HepG2 (cell line): ENCODE data around the gene HNRNPL. TPM values are rescaled to one million over a fixed set of nuclear protein-coding genes. Genes with fewer than 3 reads are reported as not detected.
A peak's percentile ranks its signal among the peaks of the same experiment; 100 is the strongest.

Source experiments
- ATAC-seq: fragments of 200-7000 bp; cut with Tn5 transposase; 3 replicates; pipeline ENCODE4 v1.9.1; 2020; ENCODE audit warnings: mild to moderate bottlenecking, moderate library complexity
- BruUV-seq: library from RNA; stranded (reverse); fragments of 400-500 nt; replicated peaks from 2 replicates; lab custom pipeline; 2021; lab: Mats Ljungman, UMichigan
- CTCF ChIA-PET: fragments of 300-600 bp; formaldehyde crosslinking; extraction: SDS; loops from one replicate; lab custom pipeline; 2021; ENCODE audit warnings: low total read pairs, inconsistent platforms, low intra/inter-chr PET ratio; lab: Yijun Ruan, JAX
- POLR2A ChIA-PET: fragments of 350-600 bp; sonication (Branson Sonifier 250); formaldehyde crosslinking; loops from one replicate; lab custom pipeline; 2020; ENCODE audit warnings: antibody characterized with exemption, inconsistent platforms; lab: Yijun Ruan, JAX
- DNase-seq: peaks from one replicate; pipeline ENCODE4 v3.0.0-alpha.2; 2015; ENCODE audit warnings: low spot score
- FAIRE-seq: peaks from 3 replicates; lab custom pipeline; 2011; peaks lifted over from hg19 to GRCh38; lab: Jason Lieb, UNC
- H2AFZ ChIP-seq: one replicate; pipeline ENCODE4 v1.6.1; 2011; ENCODE audit warnings: low read length, inconsistent platforms
- H3K27ac ChIP-seq: fragments of 300-600 bp; 3 replicates; pipeline ENCODE4 v1.8.0; 2011; ENCODE audit warnings: mixed run types, mild to moderate bottlenecking, mixed read lengths, low read length, inconsistent platforms; ENCODE audit not compliant: insufficient read depth; ENCODE audit errors: extremely low read length
- H3K27me3 ChIP-seq, 2 experiments: fragments of 200-600 bp in 1 of 2; 2 replicates in 1 of 2; 3 replicates in 1 of 2; pipeline versions ENCODE4 v1.6.0 to v1.8.0; 2011; ENCODE audit warnings: low read length in 2 of 2, mild to moderate bottlenecking in 2 of 2, moderate library complexity in 2 of 2, inconsistent platforms in 1 of 2; ENCODE audit not compliant: insufficient read depth in 2 of 2, control insufficient read depth in 1 of 2
- H3K36me3 ChIP-seq, 2 experiments: fragments of 200-600 bp in 1 of 2; replicated peaks in 1 of 2; 2 replicates in 1 of 2; 3 replicates in 1 of 2; pipeline versions ENCODE4 v1.5.1 to v1.8.0; 2011; ENCODE audit warnings: low read length in 2 of 2, inconsistent platforms in 1 of 2; ENCODE audit not compliant: insufficient read depth in 2 of 2, control insufficient read depth in 1 of 2
- H3K4me1 ChIP-seq: 2 replicates; pipeline ENCODE4 v1.5.1; 2012; ENCODE audit warnings: low read length, inconsistent platforms; ENCODE audit not compliant: insufficient read depth
- H3K4me2 ChIP-seq: 2 replicates; pipeline ENCODE4 v1.6.0; 2011; ENCODE audit warnings: low read depth, low read length, inconsistent platforms
- H3K4me3 ChIP-seq, 3 experiments: fragments of 200-600 bp in 1 of 3; sonication (generic), shearing (Covaris generic) in 1 of 3; replicated peaks in 1 of 3; 2 replicates each; pipeline ENCODE4 v1.5.1; 2011 to 2016; ENCODE audit warnings: low read length in 3 of 3, inconsistent platforms in 2 of 3, low read depth in 2 of 3, mild to moderate bottlenecking in 2 of 3, control low read depth in 1 of 3, mixed read lengths in 1 of 3; ENCODE audit not compliant: insufficient read depth in 1 of 3
- H3K79me2 ChIP-seq: one replicate; pipeline ENCODE4 v1.6.1; 2011; ENCODE audit warnings: low read length, inconsistent platforms; ENCODE audit not compliant: insufficient read depth
- H3K9ac ChIP-seq: 2 replicates; pipeline ENCODE4 v1.6.0; 2011; ENCODE audit warnings: mild to moderate bottlenecking, low read depth, low read length, inconsistent platforms; ENCODE audit not compliant: insufficient read depth
- H3K9me3 ChIP-seq: 2 replicates; pipeline ENCODE4 v1.5.1; 2012; ENCODE audit warnings: mild to moderate bottlenecking, low read length
- H4K20me1 ChIP-seq: 2 replicates; pipeline ENCODE4 v1.6.0; 2011; ENCODE audit warnings: inconsistent platforms, mild to moderate bottlenecking, low read length, moderate library complexity; ENCODE audit not compliant: insufficient read depth
- ELF4 ChIP-seq: sonication (generic); formaldehyde crosslinking; IDR thresholded peaks from 2 replicates; pipeline ENCODE4 v1.5.0; 2020; ENCODE audit warnings: missing genetic modification reagents, mild to moderate bottlenecking, moderate library complexity, borderline replicate concordance
- TMF1 ChIP-seq: sonication (generic); formaldehyde crosslinking; IDR thresholded peaks from 2 replicates; pipeline ENCODE4 v1.8.1; 2022; ENCODE audit warnings: low read depth, missing genetic modification reagents
- ZNF629 ChIP-seq: sonication (generic); formaldehyde crosslinking; conservative IDR thresholded peaks from 2 replicates; pipeline ENCODE4 v1.5.0; 2020; ENCODE audit warnings: missing genetic modification reagents
- ZNF687 ChIP-seq: sonication (generic); formaldehyde crosslinking; IDR thresholded peaks from 2 replicates; pipeline ENCODE4 v1.5.1; 2020; ENCODE audit warnings: mild to moderate bottlenecking, missing genetic modification reagents, moderate library complexity
- WGBS: methylation state at CpG from one replicate; pipeline ENCODE4 v1.1.6; 2017; ENCODE audit warnings: low lambda C conversion rate; 5-methylcytosine and 5-hydroxymethylcytosine counted together
- in situ Hi-C: cut with HindIII; loops from 2 replicates; pipeline ENCODE4 v1.10.0; 2017; ENCODE audit warnings: low pct_unique_long_range_greater_than_20kb; ENCODE audit not compliant: extremely low pct_ligation_motif_present
- intact Hi-C: fragments of 100-400 bp; cut with micrococcal nuclease; formaldehyde crosslinking; loops from one replicate; pipeline ENCODE4 v1.10.0; 2022; ENCODE audit not compliant: unreplicated experiment
- polyA plus RNA-seq, 8 experiments: library from polyadenylated mRNA; depleted of rRNA in 3 of 8; stranded (reverse) in 7 of 8; unstranded in 1 of 8; fragments of >200 nt; fragmentation: Illumina TruSeq in 4 of 8; extraction: Trizol in 4 of 8; gene quantifications; 2 replicates each; pipeline versions ENCODE4 v1.2.1 to v1.2.3, GENCODE V29; 2011 to 2016; ENCODE audit warnings: low read depth in 4 of 8, missing spikeins in 1 of 8, mixed read lengths in 1 of 8; ENCODE audit not compliant: insufficient read depth in 1 of 8
- total RNA-seq, 5 experiments: library from RNA; depleted of rRNA; stranded (reverse); fragments of >200 nt; fragmentation: Illumina TruSeq; extraction: Trizol; gene quantifications; 2 replicates each; pipeline ENCODE4 v1.2.3, GENCODE V29; 2016; ENCODE audit warnings: low read depth in 1 of 5

HNRNPL gene
- total and polyA plus RNA-seq, 2 of the 13 experiments (the other 11 are each of a cell fraction or from before 2014, with no cell fraction given): 156 to 278 TPM

GRCh38 chr19:38788478-38789243, 61.1 kb downstream of the HNRNPL start, which contains the start of gene LGALS7B:
TSS of gene LGALS7B (plus strand) at chr19:38789200. CDS start at chr19:38789227, 27 bp downstream.
- H3K4me1 ChIP-seq: peaks cover 53% of the 10 kb centered on the region
- H3K27me3 ChIP-seq: no peaks in the 10 kb centered on the region
- no peak within 1 kb of the TSS; a peak in 1 of 6 replicates for H3K4me3 ChIP-seq
- FAIRE-seq: no peak
- no peak within 1 kb of the TSS for H3K9ac ChIP-seq
- in situ Hi-C loops: no loop called here
- whole genome bisulfite sequencing: 76% methylated on average over 2 of the region's 17 CpGs
- no peak for DNase-seq
- BruUV-seq: no TSS peak
- H3K4me2 ChIP-seq: 0 out of 2 replicates have a peak within 1 kb of the TSS, but pooled peaks have one; percentile 24
- POLR2A ChIA-PET: no interaction called here
- no peaks in the 10 kb centered on the region for H3K9me3 ChIP-seq
- no peaks in the 10 kb centered on the region for H3K36me3 ChIP-seq
- ATAC-seq: no peak
- no peaks in the 10 kb centered on the region for H4K20me1 ChIP-seq
- no peaks in the 10 kb centered on the region for H3K79me2 ChIP-seq
- H3K27ac ChIP-seq: no peak within 1 kb of the TSS
- CTCF ChIA-PET: no interaction called here
- intact Hi-C loops: no loop called here
- peak within 1 kb of the TSS; percentile 65 for H2AFZ ChIP-seq
- TF ChIP-seq ELF4 (no peak), ZNF687 (peak; percentile 39), ZNF629 (CRISPR knock-in tag) (0 out of 2 replicates have a peak, but pooled peaks have one; percentile 26), TMF1 (CRISPR knock-in tag) (no peak)
